ENCODE data around the gene NHLRC1.

NHLRC1 gene

GRCh38 chr6:18087396-18088165, 34.9 kb downstream of the NHLRC1 start:
- DNase-seq (ENCODE audit: low spot score) = no peak

GRCh38 chr6:18081025-18081668, 41.3 kb downstream of the NHLRC1 start:
- DNase-seq (ENCODE audit: low spot score) = no peak

GRCh38 chr6:18080544-18080943, 41.9 kb downstream of the NHLRC1 start:
- no peak for DNase-seq (ENCODE audit: low spot score)

- no peak for DNase-seq (ENCODE audit: low spot score)
Observed at GRCh38 chr6:18078866-18079265, 43.6 kb downstream of the NHLRC1 start.

- no peak for DNase-seq (ENCODE audit: low spot score)
Observed at GRCh38 chr6:18076231-18076630, 46.2 kb downstream of the NHLRC1 start.

GRCh38 chr6:18072841-18073240, 49.6 kb downstream of the NHLRC1 start:
- DNase-seq (ENCODE audit: low spot score) = no peak

GRCh38 chr6:18070486-18070885, 52.0 kb downstream of the NHLRC1 start:
- DNase-seq (ENCODE audit: low spot score) = no peak
